EL (cell line): ENCODE measurements around the gene NXNL1.
A peak's percentile ranks its signal among the peaks of the same experiment; 100 is the strongest.

ENCODE experiments used
- DNase-seq: peaks from one replicate; pipeline ENCODE4 v3.0.0-alpha.2; 2016

The NXNL1 gene

DNA sequence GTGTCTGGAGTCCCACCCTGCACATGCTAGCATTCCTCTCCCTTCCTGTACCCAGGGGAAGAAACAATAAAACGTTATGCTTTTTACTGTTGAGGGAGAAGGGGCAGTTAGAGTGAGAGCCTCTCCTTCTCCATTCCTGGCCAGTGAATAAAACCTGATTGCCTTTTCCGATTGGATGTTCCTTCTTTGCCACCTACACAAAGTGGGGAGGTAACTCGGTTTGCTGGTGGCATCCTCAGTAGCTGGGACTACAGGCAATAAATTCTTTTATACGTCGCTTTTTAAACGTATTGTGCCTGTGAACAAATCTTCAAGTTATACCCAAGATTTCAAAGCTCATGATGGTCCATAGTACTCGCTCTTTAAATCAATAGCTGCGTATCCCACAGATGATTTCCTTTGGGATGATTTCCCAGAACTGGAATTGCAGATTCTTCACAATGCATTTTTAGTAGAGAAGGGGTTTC is 41.5 kb downstream of the NXNL1 start:
- peak; percentile 43 for DNase-seq

DNA sequence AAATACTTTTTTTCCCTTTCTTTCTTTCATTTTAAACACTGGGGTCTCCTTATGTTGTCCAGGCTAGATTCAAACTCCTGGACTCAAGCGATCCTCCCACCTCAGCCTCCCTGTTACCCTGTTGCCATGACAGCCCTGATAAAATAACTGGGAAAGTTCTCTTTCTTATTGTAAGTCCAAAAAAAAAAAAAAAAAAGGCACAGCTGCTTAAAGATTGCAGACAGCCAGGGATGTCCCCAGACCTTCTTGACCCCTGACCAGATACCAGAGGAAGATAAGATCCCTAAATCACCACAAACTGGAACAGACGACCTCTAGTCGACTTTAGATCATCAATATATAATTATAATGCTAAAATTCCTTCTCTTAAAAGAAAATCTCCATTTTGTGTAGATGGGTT is 42.0 kb downstream of the NXNL1 start:
- no peak for DNase-seq

DNA sequence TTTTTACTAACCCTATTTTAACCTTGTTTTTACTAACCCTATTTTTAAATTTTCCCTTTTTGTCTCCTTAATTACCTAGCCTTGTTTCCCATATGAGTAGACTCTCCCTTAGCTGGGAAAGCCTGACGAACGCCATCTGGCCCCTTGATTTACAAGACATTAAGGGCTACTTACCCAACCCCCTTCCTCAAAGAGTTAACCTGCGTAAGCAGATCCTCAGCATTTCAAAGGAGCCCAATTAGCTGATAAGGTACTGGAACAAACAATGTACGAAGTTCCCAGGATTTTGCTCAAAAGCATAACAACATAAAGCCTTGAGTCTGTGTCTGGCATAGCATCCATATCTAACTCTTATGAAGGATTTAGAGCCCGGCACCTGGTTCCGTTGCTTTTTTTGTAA is 45.6 kb downstream of the NXNL1 start:
- no peak for DNase-seq

DNA sequence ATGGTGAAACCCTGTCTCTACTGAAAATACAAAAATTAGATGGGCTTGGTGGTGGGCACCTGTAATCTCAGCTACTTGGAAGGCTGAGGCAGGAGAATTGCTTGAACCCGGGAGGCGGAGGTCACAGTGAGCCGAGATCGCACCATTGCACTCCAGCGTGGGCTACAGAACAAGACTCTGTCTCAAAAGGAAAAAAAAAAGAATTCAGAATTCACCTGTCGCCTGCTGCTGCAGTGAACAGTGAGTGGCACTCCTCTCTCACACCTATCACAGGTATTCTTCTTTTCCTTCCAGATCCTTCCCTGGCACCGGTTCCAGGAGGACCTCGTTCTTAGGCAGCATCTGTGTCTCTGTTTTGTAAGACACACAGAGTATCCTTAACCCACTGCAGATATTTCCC is 46.6 kb downstream of the NXNL1 start:
- no peak for DNase-seq

DNA sequence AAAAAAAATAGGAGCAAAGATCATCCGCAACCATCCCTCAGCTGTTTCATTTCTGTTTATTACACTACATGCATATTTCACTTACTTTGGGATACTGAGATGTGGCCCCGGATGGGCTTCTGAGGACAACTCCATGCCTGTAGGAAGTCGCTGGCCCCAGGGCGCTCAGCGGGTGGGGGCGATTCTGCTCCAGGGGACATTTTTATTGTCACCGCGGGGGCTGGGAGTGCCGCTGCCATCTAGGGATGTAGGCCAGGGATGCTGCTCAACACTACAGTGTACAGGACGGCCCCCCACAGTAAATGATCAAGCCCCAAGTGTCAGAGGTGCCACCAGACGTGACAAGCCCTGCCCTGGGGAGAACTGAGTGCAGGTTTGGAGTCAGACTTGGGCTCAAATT is 48.9 kb downstream of the NXNL1 start:
- DNase-seq: no peak

DNA sequence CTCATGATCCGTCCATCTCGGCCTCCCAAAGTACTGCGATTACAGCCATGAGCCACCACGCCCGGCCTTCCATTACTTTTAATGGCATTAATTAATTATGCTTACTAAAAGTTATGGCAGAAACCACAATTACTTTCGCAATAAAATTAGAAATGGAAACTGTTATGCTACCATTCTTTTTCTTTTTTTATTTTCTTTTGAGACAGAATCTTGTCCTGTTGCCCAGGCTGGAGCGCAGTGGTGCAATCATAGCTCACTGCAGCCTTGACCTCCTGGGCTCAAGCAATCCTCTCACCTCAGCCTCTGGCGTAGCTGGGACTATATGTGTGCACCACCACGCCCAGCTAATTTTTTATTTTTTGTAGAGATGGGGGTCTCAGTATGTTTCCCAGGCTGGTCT is 50.7 kb downstream of the NXNL1 start:
- DNase-seq: no peak

DNA sequence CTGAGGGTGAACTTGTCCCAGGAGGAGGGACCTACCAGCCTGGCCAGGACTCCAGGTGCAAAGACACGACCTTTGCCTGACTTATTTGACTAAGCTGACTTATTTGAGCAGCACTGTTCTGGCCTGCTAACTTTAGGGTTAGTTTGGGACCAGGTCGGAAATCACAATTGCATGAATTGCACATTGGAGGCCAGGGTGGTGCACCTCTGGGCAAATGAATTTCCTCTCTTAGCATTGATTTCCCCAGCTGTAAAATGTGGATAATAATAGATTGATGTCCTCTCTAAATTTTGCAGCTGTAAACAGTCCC is 53.9 kb downstream of the NXNL1 start:
- DNase-seq: no peak

DNA sequence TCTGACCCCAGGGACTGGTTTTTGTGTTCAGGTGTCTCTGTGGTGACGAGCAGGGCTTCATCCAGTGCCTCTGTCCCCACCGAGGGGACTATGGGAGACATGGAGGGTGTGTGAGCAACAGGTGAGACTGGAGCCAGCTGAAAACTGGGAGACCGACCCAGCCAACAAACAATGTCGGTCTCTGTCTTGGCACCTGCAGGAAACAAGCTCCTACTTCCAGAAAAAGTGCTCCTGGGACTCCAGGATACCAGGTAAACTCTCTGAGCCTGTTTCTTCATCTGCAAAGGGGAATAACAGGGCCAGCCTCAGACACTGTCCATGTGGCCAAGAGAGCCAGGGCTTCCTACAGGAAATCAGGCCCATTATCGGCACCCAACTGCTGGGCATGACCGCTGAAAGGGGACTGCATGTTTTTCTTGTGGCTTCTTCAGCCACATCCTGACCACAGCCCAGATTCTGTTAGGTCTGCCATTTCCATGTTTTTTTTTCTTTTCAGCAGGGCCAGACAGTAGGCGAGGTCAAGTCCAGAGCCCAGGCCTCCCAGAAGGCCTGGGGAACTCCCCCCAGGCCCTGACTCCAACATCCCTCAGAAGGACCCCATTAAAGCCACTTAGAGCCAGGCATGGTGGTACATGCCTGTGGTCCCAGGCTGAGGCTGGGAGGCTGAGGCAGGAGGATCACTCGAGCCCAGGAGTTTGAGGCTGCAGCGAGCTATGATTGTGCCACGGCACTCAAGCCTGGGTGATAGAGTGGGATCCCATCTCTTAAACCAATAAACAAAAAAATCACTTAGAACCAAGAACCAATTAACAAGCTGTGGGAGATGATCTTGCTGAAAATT is 54.5 kb downstream of the NXNL1 start:
- peak; percentile 76 for DNase-seq
